Astrocyte (in vitro differentiated cells and primary cell): ENCODE measurements around the gene TNFAIP2. TPM values are rescaled to one million over a fixed set of nuclear protein-coding genes. Genes with fewer than 3 reads are reported as not detected.

Experiments
- DNase-seq: peaks from one replicate; pipeline ENCODE4 v3.0.0-alpha.2; 2010; ENCODE audit warnings: low read depth
- FAIRE-seq: peaks from 2 replicates; lab custom pipeline; 2011; peaks lifted over from hg19 to GRCh38; lab: Jason Lieb, UNC
- H2AFZ ChIP-seq: 2 replicates; pipeline ENCODE4 v1.6.0; 2012; ENCODE audit warnings: low read depth, low read length, inconsistent platforms
- H3K27ac ChIP-seq: 2 replicates; pipeline ENCODE4 v1.5.1; 2011; ENCODE audit warnings: low read depth, low read length, inconsistent platforms
- H3K27me3 ChIP-seq: 2 replicates; pipeline ENCODE4 v1.6.0; 2011; ENCODE audit warnings: low read length, inconsistent platforms; ENCODE audit not compliant: insufficient read depth
- H3K36me3 ChIP-seq: 2 replicates; pipeline ENCODE4 v1.5.1; 2011; ENCODE audit warnings: low read length, inconsistent platforms; ENCODE audit not compliant: insufficient read depth
- H3K4me1 ChIP-seq: 2 replicates; pipeline ENCODE4 v1.5.1; 2011; ENCODE audit warnings: low read length, inconsistent platforms; ENCODE audit not compliant: insufficient read depth
- H3K4me2 ChIP-seq: 2 replicates; pipeline ENCODE4 v1.6.0; 2012; ENCODE audit warnings: low read length, inconsistent platforms
- H3K4me3 ChIP-seq: 2 replicates; pipeline ENCODE4 v1.5.1; 2011; ENCODE audit warnings: low read depth, mild to moderate bottlenecking, low read length, inconsistent platforms; ENCODE audit not compliant: insufficient read depth
- H3K79me2 ChIP-seq: 2 replicates; pipeline ENCODE4 v1.6.0; 2012; ENCODE audit warnings: mild to moderate bottlenecking, low read length, inconsistent platforms; ENCODE audit not compliant: insufficient read depth
- H3K9ac ChIP-seq: 2 replicates; pipeline ENCODE4 v1.6.0; 2012; ENCODE audit warnings: mild to moderate bottlenecking, low read length, inconsistent platforms
- H3K9me3 ChIP-seq: 2 replicates; pipeline ENCODE4 v1.5.1; 2012; ENCODE audit warnings: low read depth, mild to moderate bottlenecking, low read length, inconsistent platforms; ENCODE audit not compliant: insufficient read depth
- H4K20me1 ChIP-seq: 2 replicates; pipeline ENCODE4 v1.6.0; 2012; ENCODE audit warnings: low read length, inconsistent platforms; ENCODE audit not compliant: insufficient read depth
- H3K27ac Mint-ChIP-seq: one replicate; pipeline ENCODE4 v1.8.0; 2021; ENCODE audit warnings: mild to moderate bottlenecking, mixed read lengths; ENCODE audit not compliant: unreplicated experiment
- H3K27me3 Mint-ChIP-seq: one replicate; pipeline ENCODE4 v1.8.0; 2021; ENCODE audit warnings: low read depth, mixed read lengths; ENCODE audit not compliant: unreplicated experiment
- H3K36me3 Mint-ChIP-seq: one replicate; pipeline ENCODE4 v1.8.0; 2021; ENCODE audit warnings: low read depth, mixed read lengths; ENCODE audit not compliant: unreplicated experiment
- H3K4me1 Mint-ChIP-seq: one replicate; pipeline ENCODE4 v1.8.0; 2021; ENCODE audit warnings: low read depth, mixed read lengths; ENCODE audit not compliant: unreplicated experiment
- H3K4me3 Mint-ChIP-seq: one replicate; pipeline ENCODE4 v1.8.0; 2021; ENCODE audit warnings: mild to moderate bottlenecking, moderate library complexity, mixed read lengths; ENCODE audit not compliant: unreplicated experiment
- H3K9me3 Mint-ChIP-seq: one replicate; pipeline ENCODE4 v1.8.0; 2021; ENCODE audit warnings: mild to moderate bottlenecking, mixed read lengths; ENCODE audit not compliant: unreplicated experiment
- EZH2 ChIP-seq: IDR thresholded peaks from 2 replicates; pipeline ENCODE4 v1.6.1; 2012; ENCODE audit warnings: mild to moderate bottlenecking, low read length, inconsistent platforms; ENCODE audit not compliant: insufficient read depth
- total RNA-seq: library from RNA; stranded (reverse); gene quantifications from 2 replicates; pipeline ENCODE4 v1.2.1, GENCODE V29; 2021
- TF ChIP-seq, protein P1 (sequence below): IDR thresholded peaks from 2 replicates; pipeline ENCODE4 v1.5.1; 2011; ENCODE audit warnings: low read depth, mild to moderate bottlenecking, inconsistent platforms, low read length, moderate library complexity; ENCODE audit not compliant: insufficient read depth

The TNFAIP2 gene
- total RNA-seq, 1 donor from 2014 or later = 29.5 TPM

- FAIRE-seq (no peak), DNase-seq (no peak)
- Histone ChIP-seq H3K4me1 (no peaks in the 10 kb centered on the region), H3K9me3 (no peaks in the 10 kb centered on the region), H3K4me2 (no peak overlapping the region), H4K20me1 (no peaks in the 10 kb centered on the region), H3K79me2 (no peaks in the 10 kb centered on the region), H3K9ac (no peak overlapping the region), H3K27me3 (peaks cover 23% of the 10 kb centered on the region), H3K36me3 (no peaks in the 10 kb centered on the region), H3K27ac (no peak overlapping the region), H3K4me3 (no peak overlapping the region), H2AFZ (no peak overlapping the region)
- H3K9me3 Mint-ChIP-seq = no peaks in the 10 kb centered on the region
- H3K27me3 Mint-ChIP-seq = peaks cover 55% of the 10 kb centered on the region
- H3K4me1 Mint-ChIP-seq = no peaks in the 10 kb centered on the region
- TF ChIP-seq, protein P1, sequence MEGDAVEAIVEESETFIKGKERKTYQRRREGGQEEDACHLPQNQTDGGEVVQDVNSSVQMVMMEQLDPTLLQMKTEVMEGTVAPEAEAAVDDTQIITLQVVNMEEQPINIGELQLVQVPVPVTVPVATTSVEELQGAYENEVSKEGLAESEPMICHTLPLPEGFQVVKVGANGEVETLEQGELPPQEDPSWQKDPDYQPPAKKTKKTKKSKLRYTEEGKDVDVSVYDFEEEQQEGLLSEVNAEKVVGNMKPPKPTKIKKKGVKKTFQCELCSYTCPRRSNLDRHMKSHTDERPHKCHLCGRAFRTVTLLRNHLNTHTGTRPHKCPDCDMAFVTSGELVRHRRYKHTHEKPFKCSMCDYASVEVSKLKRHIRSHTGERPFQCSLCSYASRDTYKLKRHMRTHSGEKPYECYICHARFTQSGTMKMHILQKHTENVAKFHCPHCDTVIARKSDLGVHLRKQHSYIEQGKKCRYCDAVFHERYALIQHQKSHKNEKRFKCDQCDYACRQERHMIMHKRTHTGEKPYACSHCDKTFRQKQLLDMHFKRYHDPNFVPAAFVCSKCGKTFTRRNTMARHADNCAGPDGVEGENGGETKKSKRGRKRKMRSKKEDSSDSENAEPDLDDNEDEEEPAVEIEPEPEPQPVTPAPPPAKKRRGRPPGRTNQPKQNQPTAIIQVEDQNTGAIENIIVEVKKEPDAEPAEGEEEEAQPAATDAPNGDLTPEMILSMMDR = no peak
- TF ChIP-seq EZH2 = no peak
- no peak overlapping the region for H3K4me3 Mint-ChIP-seq
- no peaks in the 10 kb centered on the region for H3K36me3 Mint-ChIP-seq
- H3K27ac Mint-ChIP-seq = no peak overlapping the region
Measured at GRCh38 chr14:103146141-103146709, 23.0 kb downstream of the TNFAIP2 start.

- Histone ChIP-seq H3K9ac (no peak overlapping the region), H3K79me2 (no peaks in the 10 kb centered on the region), H3K36me3 (no peaks in the 10 kb centered on the region), H3K27me3 (peaks cover 13% of the 10 kb centered on the region), H3K9me3 (no peaks in the 10 kb centered on the region), H2AFZ (no peak overlapping the region), H3K27ac (no peak overlapping the region), H3K4me2 (no peak overlapping the region), H3K4me3 (no peak overlapping the region), H3K4me1 (no peaks in the 10 kb centered on the region), H4K20me1 (no peaks in the 10 kb centered on the region)
- Mint-ChIP-seq H3K9me3 (no peaks in the 10 kb centered on the region), H3K4me1 (no peaks in the 10 kb centered on the region), H3K36me3 (no peaks in the 10 kb centered on the region), H3K27ac (no peak overlapping the region), H3K27me3 (peaks cover 40% of the 10 kb centered on the region), H3K4me3 (no peak overlapping the region)
- DNase-seq = no peak
- TF ChIP-seq, protein P1 = no peak
- no peak for TF ChIP-seq EZH2
- FAIRE-seq = no peak
Measured at GRCh38 chr14:103149351-103150237, 26.3 kb downstream of the TNFAIP2 start.
